ENCODE data around the gene MED16.

The MED16 gene

DNA sequence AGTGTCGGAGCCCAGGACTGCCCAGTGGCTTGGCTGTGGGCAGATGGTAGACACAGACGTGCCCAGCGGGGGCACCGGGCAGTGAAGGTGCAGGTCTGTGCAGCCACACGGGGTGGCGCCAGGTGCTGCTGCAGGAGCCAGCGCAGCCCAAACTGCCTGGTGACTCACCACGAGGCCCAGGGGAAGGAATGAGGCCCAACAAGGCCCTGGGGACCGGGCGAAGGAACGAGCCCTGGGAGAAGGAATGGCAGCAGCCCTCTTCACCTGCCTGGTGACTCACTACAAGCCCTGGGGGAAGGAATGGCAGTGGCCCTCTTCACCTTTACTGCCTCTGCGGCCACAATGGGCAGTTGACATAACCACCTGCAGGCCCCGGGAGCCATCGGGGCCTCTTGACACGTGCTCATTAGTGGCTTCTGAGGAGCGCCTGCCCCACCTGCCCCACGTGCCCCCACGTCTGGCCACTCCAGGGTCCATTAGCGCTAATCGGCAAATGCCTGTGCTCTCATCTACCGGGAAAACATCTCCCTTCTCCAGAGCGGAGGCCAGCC lies 9.3 kb downstream of the MED16 start:
- no peaks in the 10 kb centered on the region for H3K9me2 ChIP-seq (ENCODE audit: low read depth, low read length)
- no peak overlapping the region for H3K9ac ChIP-seq (ENCODE audit: low read length)
- H4K20me1 ChIP-seq (ENCODE audit: insufficient read depth, low read length), result no peaks in the 10 kb centered on the region
- H3K4me1 ChIP-seq (ENCODE audit: insufficient read depth, low read length, severe bottlenecking), result peaks cover 8% of the 10 kb centered on the region
- H3K4me3 ChIP-seq (ENCODE audit: low read depth, low read length, poor library complexity, severe bottlenecking), result no peak overlapping the region
- peaks cover 48% of the 10 kb centered on the region for H3K36me3 ChIP-seq (ENCODE audit: insufficient read depth, low read length)
- H3K9me3 ChIP-seq (ENCODE audit: low read length), result no peaks in the 10 kb centered on the region
- no peaks in the 10 kb centered on the region for H3K27me3 ChIP-seq (ENCODE audit: insufficient read depth, low read length)
- H3K27ac ChIP-seq (ENCODE audit: low read depth, low read length, poor library complexity, severe bottlenecking), result no peak overlapping the region
- no peaks in the 10 kb centered on the region for H3K79me2 ChIP-seq (ENCODE audit: insufficient read depth, low read length)
- H2AFZ ChIP-seq (ENCODE audit: low read length), result no peak overlapping the region
- TF ChIP-seq EZH2 (IDR thresholded peaks at IDR 0.05; ENCODE audit: borderline replicate concordance, low read length), result no peak
- no peak overlapping the region for H3K4me2 ChIP-seq (ENCODE audit: low read length)
- H3F3A ChIP-seq (ENCODE audit: insufficient read depth, low read length), result no peaks in the 10 kb centered on the region

DNA sequence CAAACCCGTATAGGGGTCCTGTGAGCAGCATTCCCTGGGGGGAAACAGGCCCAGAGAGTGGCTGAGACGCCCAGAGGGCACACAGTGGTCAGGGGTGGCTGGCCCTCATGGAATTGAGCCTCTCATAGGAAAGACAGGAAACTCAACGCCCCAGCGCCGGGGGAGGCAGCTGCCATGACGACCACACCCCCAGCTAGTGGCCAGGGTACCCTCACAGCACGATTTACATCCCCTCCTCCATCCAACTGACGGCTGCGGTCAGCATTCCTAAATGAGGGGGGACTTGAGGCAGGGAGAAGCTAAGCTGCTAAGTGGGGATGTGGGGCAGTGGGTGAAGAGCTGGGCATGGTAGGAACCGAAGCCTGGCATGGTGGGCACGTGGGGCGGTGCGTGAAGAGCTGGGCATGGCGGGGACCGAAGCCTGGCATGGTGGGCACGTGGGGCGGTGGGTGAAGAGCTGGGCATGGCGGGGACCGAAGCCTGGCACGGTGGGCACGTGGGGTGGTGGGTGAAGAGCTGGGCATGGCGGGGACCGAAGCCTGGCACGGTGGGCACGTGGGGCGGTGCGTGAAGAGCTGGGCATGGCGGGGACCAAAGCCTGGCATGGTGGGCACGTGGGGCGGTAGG lies 10.0 kb downstream of the MED16 start:
- no peak overlapping the region for H3K9ac ChIP-seq (ENCODE audit: low read length)
- H3K4me1 ChIP-seq (ENCODE audit: insufficient read depth, low read length, severe bottlenecking), result peaks cover under 1% of the 10 kb centered on the region
- no peaks in the 10 kb centered on the region for H4K20me1 ChIP-seq (ENCODE audit: insufficient read depth, low read length)
- TF ChIP-seq EZH2 (IDR thresholded peaks at IDR 0.05; ENCODE audit: borderline replicate concordance, low read length), result no peak
- TF ChIP-seq, protein P1, sequence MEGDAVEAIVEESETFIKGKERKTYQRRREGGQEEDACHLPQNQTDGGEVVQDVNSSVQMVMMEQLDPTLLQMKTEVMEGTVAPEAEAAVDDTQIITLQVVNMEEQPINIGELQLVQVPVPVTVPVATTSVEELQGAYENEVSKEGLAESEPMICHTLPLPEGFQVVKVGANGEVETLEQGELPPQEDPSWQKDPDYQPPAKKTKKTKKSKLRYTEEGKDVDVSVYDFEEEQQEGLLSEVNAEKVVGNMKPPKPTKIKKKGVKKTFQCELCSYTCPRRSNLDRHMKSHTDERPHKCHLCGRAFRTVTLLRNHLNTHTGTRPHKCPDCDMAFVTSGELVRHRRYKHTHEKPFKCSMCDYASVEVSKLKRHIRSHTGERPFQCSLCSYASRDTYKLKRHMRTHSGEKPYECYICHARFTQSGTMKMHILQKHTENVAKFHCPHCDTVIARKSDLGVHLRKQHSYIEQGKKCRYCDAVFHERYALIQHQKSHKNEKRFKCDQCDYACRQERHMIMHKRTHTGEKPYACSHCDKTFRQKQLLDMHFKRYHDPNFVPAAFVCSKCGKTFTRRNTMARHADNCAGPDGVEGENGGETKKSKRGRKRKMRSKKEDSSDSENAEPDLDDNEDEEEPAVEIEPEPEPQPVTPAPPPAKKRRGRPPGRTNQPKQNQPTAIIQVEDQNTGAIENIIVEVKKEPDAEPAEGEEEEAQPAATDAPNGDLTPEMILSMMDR (IDR thresholded peaks at IDR 0.05; ENCODE audit: low read length), result no peak
- H3F3A ChIP-seq (ENCODE audit: insufficient read depth, low read length), result no peaks in the 10 kb centered on the region
- no peaks in the 10 kb centered on the region for H3K9me3 ChIP-seq (ENCODE audit: low read length)
- H2AFZ ChIP-seq (ENCODE audit: low read length), result no peak overlapping the region
- H3K27me3 ChIP-seq (ENCODE audit: insufficient read depth, low read length), result no peaks in the 10 kb centered on the region
- no peaks in the 10 kb centered on the region for H3K9me2 ChIP-seq (ENCODE audit: low read depth, low read length)
- no peak overlapping the region for H3K27ac ChIP-seq (ENCODE audit: low read depth, low read length, poor library complexity, severe bottlenecking)
- H3K4me2 ChIP-seq (ENCODE audit: low read length), result no peak overlapping the region
- H3K36me3 ChIP-seq (ENCODE audit: insufficient read depth, low read length), result peaks cover 48% of the 10 kb centered on the region
- H3K4me3 ChIP-seq (ENCODE audit: low read depth, low read length, poor library complexity, severe bottlenecking), result no peak overlapping the region
- no peaks in the 10 kb centered on the region for H3K79me2 ChIP-seq (ENCODE audit: insufficient read depth, low read length)

DNA sequence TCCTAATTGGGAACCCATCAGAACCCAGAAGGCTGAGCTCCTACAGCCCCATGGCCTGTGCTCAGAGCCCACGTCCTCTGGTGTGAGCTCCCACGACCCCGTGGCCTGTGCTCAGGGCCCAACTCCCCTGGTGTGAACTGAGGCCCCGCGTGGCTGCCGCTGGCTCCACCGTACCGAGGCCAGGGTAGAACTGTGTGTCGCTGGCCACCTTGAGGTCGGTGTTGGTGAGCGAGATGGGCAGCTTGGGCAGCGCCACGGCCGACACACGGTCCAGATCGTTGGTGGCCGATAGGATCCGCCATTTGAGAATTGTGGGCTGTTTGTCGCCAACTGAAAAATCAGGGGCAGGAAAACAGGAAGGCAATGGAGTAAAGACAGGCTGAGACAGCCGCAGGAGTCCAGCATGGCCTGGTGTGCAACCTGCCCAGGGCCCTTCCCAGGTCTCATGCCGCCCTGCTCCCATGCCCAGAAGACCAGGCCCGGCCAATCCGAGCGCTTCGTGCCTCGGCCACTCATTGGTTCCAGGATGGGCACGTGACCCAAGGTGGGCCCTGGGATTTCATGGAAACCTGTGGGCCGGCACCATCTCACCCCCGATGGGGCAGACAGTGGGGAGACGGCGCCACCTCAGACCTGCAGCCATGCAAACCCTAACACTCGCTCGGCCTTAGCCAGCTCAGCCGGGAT lies 11.5 kb downstream of the MED16 start:
- no peaks in the 10 kb centered on the region for H3F3A ChIP-seq (ENCODE audit: insufficient read depth, low read length)
- no peaks in the 10 kb centered on the region for H3K79me2 ChIP-seq (ENCODE audit: insufficient read depth, low read length)
- H3K4me3 ChIP-seq (ENCODE audit: low read depth, low read length, poor library complexity, severe bottlenecking), result no peak overlapping the region
- H2AFZ ChIP-seq (ENCODE audit: low read length), result no peak overlapping the region
- H3K9ac ChIP-seq (ENCODE audit: low read length), result no peak overlapping the region
- TF ChIP-seq, protein P1 (IDR thresholded peaks at IDR 0.05; ENCODE audit: low read length), result no peak
- no peak for TF ChIP-seq EZH2 (IDR thresholded peaks at IDR 0.05; ENCODE audit: borderline replicate concordance, low read length)
- H3K9me3 ChIP-seq (ENCODE audit: low read length), result no peaks in the 10 kb centered on the region
- peaks cover 45% of the 10 kb centered on the region for H3K36me3 ChIP-seq (ENCODE audit: insufficient read depth, low read length)
- H3K27me3 ChIP-seq (ENCODE audit: insufficient read depth, low read length), result no peaks in the 10 kb centered on the region
- H3K4me1 ChIP-seq (ENCODE audit: insufficient read depth, low read length, severe bottlenecking), result no peaks in the 10 kb centered on the region
- no peaks in the 10 kb centered on the region for H3K9me2 ChIP-seq (ENCODE audit: low read depth, low read length)
- H3K27ac ChIP-seq (ENCODE audit: low read depth, low read length, poor library complexity, severe bottlenecking), result no peak overlapping the region
- H3K4me2 ChIP-seq (ENCODE audit: low read length), result no peak overlapping the region
- no peaks in the 10 kb centered on the region for H4K20me1 ChIP-seq (ENCODE audit: insufficient read depth, low read length)
